ENCODE data around the gene SPOCK1. TPM values are rescaled to one million over a fixed set of nuclear protein-coding genes. Genes with fewer than 3 reads are reported as not detected.

Gene SPOCK1
- total and polyA plus RNA-seq, 2 experiments from 2014 or later: 5.6 to 10.1 TPM

DNA sequence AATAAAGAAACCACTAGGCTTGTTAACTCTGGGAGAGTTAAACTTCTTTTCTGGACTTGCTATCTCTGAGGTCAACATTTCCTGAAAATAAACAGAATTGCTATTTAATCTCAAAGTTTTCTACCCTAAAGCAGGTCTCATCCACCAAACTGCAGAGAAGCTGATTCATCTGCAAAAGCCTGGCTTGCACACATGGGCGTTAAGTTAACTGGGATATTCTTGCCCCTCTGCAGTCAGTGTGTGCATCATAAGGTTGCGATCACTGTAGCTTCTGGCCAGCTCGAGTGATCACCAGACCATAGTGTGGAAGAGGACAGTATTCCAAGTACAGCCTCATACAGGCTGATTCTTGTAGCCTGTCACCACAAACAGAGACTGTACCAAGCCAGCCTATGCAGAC is 99.2 kb downstream of the SPOCK1 start:
- no peak overlapping the region for H3K27ac ChIP-seq
- no peak for DNase-seq (ENCODE audit: low spot score)
- no peaks in the 10 kb centered on the region for H4K20me1 ChIP-seq (ENCODE audit: insufficient read depth, poor library complexity, severe bottlenecking)
- TF ChIP-seq, protein P1, sequence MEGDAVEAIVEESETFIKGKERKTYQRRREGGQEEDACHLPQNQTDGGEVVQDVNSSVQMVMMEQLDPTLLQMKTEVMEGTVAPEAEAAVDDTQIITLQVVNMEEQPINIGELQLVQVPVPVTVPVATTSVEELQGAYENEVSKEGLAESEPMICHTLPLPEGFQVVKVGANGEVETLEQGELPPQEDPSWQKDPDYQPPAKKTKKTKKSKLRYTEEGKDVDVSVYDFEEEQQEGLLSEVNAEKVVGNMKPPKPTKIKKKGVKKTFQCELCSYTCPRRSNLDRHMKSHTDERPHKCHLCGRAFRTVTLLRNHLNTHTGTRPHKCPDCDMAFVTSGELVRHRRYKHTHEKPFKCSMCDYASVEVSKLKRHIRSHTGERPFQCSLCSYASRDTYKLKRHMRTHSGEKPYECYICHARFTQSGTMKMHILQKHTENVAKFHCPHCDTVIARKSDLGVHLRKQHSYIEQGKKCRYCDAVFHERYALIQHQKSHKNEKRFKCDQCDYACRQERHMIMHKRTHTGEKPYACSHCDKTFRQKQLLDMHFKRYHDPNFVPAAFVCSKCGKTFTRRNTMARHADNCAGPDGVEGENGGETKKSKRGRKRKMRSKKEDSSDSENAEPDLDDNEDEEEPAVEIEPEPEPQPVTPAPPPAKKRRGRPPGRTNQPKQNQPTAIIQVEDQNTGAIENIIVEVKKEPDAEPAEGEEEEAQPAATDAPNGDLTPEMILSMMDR (IDR thresholded peaks at IDR 0.05; ENCODE audit: poor library complexity): no peak
- TF ChIP-seq EZH2 (IDR thresholded peaks at IDR 0.05; ENCODE audit: borderline replicate concordance): no peak
- TF ChIP-seq EZH2phosphoT487 (IDR thresholded peaks at IDR 0.05; ENCODE audit: low read depth, severe bottlenecking, unreplicated experiment): no peak
- no peaks in the 10 kb centered on the region for H3K4me1 ChIP-seq (ENCODE audit: insufficient read depth)
- H3K9me2 ChIP-seq (replicated peaks; ENCODE audit: insufficient read depth): no peaks in the 10 kb centered on the region
- H3K36me3 ChIP-seq (replicated peaks; ENCODE audit: insufficient read depth, low read depth): no peaks in the 10 kb centered on the region
- H3K79me2 ChIP-seq: no peaks in the 10 kb centered on the region
- WGBS (ENCODE audit: low lambda C conversion rate, missing lambda C conversion rate): 88% methylated on average over 3 of the region's 3 CpGs
- H3K4me2 ChIP-seq: no peak overlapping the region
- no peak overlapping the region for H2AFZ ChIP-seq
- H3K27me3 ChIP-seq: no peaks in the 10 kb centered on the region
- no peak overlapping the region for H3K4me3 ChIP-seq
- no peaks in the 10 kb centered on the region for H3K9me3 ChIP-seq (ENCODE audit: low read depth)

DNA sequence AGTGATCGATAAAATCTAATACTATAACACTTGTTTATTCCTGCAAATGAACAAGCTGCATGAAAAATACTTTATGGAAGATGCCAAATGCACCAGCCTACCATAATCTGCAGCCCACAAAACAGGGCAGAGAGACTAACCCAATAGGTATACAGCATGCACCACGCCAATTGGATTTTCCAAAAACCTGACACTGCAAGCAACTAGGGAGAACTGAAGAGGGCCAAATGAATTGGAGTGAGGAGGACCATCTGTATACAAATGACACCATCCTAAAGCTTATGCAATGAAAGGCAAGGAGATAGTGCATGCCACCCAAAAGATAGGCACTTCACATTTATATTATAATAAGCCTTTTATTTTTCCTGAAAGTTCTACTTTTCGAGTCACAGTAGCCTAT is 100.4 kb downstream of the SPOCK1 start:
- no peak overlapping the region for H3K27ac ChIP-seq
- TF ChIP-seq, protein P1 (IDR thresholded peaks at IDR 0.05; ENCODE audit: poor library complexity): no peak
- TF ChIP-seq EZH2phosphoT487 (IDR thresholded peaks at IDR 0.05; ENCODE audit: low read depth, severe bottlenecking, unreplicated experiment) (no peak), EZH2 (IDR thresholded peaks at IDR 0.05; ENCODE audit: borderline replicate concordance) (no peak)
- no peak overlapping the region for H3K4me3 ChIP-seq
- no peaks in the 10 kb centered on the region for H3K79me2 ChIP-seq
- no peaks in the 10 kb centered on the region for H3K4me1 ChIP-seq (ENCODE audit: insufficient read depth)
- H2AFZ ChIP-seq: no peak overlapping the region
- 91% methylated on average over 3 of the region's 3 CpGs for WGBS (ENCODE audit: low lambda C conversion rate, missing lambda C conversion rate)
- H3K9me2 ChIP-seq (replicated peaks; ENCODE audit: insufficient read depth): no peaks in the 10 kb centered on the region
- no peak for DNase-seq (ENCODE audit: low spot score)
- no peaks in the 10 kb centered on the region for H3K36me3 ChIP-seq (replicated peaks; ENCODE audit: insufficient read depth, low read depth)
- no peaks in the 10 kb centered on the region for H4K20me1 ChIP-seq (ENCODE audit: insufficient read depth, poor library complexity, severe bottlenecking)
- no peaks in the 10 kb centered on the region for H3K27me3 ChIP-seq
- H3K4me2 ChIP-seq: no peak overlapping the region
- no peaks in the 10 kb centered on the region for H3K9me3 ChIP-seq (ENCODE audit: low read depth)

DNA sequence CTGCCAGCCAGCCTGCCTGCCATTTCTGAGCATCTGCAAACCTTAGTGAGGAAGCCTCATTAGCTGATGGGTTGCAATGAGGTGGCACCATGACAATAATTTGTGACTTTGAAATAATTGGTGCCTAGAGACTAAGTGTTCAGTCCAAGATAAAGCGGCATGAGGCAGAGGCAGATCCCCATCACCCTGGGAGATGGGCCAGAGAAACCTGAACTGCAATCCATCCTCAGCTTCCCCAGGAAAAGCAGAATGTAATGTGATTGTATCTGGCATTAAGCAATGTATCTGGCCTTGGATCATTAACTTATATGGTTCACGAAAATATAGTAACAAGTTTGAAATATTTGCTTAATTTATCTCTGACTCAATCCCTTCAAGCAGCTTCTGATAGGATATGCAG is 101.0 kb downstream of the SPOCK1 start:
- 81% methylated on average over 2 of the region's 2 CpGs for WGBS (ENCODE audit: low lambda C conversion rate, missing lambda C conversion rate)
- H3K4me2 ChIP-seq: no peak overlapping the region
- H3K27me3 ChIP-seq: no peaks in the 10 kb centered on the region
- TF ChIP-seq, protein P1 (IDR thresholded peaks at IDR 0.05; ENCODE audit: poor library complexity): no peak
- TF ChIP-seq EZH2 (IDR thresholded peaks at IDR 0.05; ENCODE audit: borderline replicate concordance) (no peak), EZH2phosphoT487 (IDR thresholded peaks at IDR 0.05; ENCODE audit: low read depth, severe bottlenecking, unreplicated experiment) (no peak)
- no peak for DNase-seq (ENCODE audit: low spot score)
- no peaks in the 10 kb centered on the region for H3K4me1 ChIP-seq (ENCODE audit: insufficient read depth)
- no peaks in the 10 kb centered on the region for H3K79me2 ChIP-seq
- no peak overlapping the region for H3K4me3 ChIP-seq
- H2AFZ ChIP-seq: no peak overlapping the region
- no peaks in the 10 kb centered on the region for H3K36me3 ChIP-seq (replicated peaks; ENCODE audit: insufficient read depth, low read depth)
- H3K27ac ChIP-seq: no peak overlapping the region
- H4K20me1 ChIP-seq (ENCODE audit: insufficient read depth, poor library complexity, severe bottlenecking): no peaks in the 10 kb centered on the region
- no peaks in the 10 kb centered on the region for H3K9me3 ChIP-seq (ENCODE audit: low read depth)
- H3K9me2 ChIP-seq (replicated peaks; ENCODE audit: insufficient read depth): no peaks in the 10 kb centered on the region

Data from hepatocyte (in vitro differentiated cells).